ENCODE measurements around the gene ESRP2.

DNA sequence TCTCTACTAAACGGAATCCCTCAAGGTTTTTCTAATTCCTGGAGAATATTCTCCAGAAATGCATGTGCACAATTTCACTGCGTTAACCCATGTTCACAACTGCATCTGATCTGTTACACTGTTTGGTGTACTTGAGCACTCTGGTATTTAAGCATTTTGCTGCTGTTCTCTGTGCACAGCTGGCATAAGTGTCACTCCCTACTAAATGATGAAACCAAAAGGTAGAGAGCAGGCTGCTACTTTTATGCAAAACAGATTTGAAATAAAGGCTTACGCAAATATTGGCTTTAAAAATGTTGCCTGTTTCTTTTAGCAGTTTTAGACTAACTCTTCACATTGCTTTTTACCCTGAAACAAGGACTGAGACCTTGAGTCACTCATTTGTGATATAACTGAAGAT, 41.7 kb downstream of the ESRP2 start:
- TF ChIP-seq, protein P1, sequence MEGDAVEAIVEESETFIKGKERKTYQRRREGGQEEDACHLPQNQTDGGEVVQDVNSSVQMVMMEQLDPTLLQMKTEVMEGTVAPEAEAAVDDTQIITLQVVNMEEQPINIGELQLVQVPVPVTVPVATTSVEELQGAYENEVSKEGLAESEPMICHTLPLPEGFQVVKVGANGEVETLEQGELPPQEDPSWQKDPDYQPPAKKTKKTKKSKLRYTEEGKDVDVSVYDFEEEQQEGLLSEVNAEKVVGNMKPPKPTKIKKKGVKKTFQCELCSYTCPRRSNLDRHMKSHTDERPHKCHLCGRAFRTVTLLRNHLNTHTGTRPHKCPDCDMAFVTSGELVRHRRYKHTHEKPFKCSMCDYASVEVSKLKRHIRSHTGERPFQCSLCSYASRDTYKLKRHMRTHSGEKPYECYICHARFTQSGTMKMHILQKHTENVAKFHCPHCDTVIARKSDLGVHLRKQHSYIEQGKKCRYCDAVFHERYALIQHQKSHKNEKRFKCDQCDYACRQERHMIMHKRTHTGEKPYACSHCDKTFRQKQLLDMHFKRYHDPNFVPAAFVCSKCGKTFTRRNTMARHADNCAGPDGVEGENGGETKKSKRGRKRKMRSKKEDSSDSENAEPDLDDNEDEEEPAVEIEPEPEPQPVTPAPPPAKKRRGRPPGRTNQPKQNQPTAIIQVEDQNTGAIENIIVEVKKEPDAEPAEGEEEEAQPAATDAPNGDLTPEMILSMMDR (IDR thresholded peaks at IDR 0.05) = no peak
- TF ChIP-seq POLR2A (IDR thresholded peaks at IDR 0.05) = no peak

Measured in stomach (tissue), 4 donors.